Non-pigmented ciliary epithelial cell (primary cell): ENCODE measurements around the gene ZEB2.

ENCODE experiments used
- DNase-seq: peaks from one replicate; pipeline ENCODE4 v3.0.0-alpha.2; 2010; ENCODE audit warnings: low read depth

ZEB2 gene

GRCh38 chr2:144528108-144528507 is 8.2 kb upstream of the ZEB2 start:
- no peak for DNase-seq

- no peak for DNase-seq
Observed at GRCh38 chr2:144526831-144527230, 6.9 kb upstream of the ZEB2 start.

GRCh38 chr2:144524118-144525009 is 4.4 kb upstream of the ZEB2 start:
- no peak for DNase-seq

GRCh38 chr2:144523596-144524117 is 3.7 kb upstream of the ZEB2 start:
- no peak for DNase-seq

GRCh38 chr2:144522897-144523595 is 3.1 kb upstream of the ZEB2 start:
- DNase-seq = no peak

- DNase-seq = no peak
Observed at GRCh38 chr2:144522176-144522896, 2.4 kb upstream of the ZEB2 start.

GRCh38 chr2:144521686-144522085 is 1.8 kb upstream of the ZEB2 start:
- no peak for DNase-seq

- DNase-seq = no peak
Observed at GRCh38 chr2:144520756-144521487, 1.0 kb upstream of the ZEB2 start.

- DNase-seq = no peak
Observed at GRCh38 chr2:144519597-144519933, 354 bp downstream of the ZEB2 start.

- no peak for DNase-seq
Observed at GRCh38 chr2:144518748-144519596, 947 bp downstream of the ZEB2 start.

- no peak for DNase-seq
Observed at GRCh38 chr2:144517866-144518747, 1.8 kb downstream of the ZEB2 start.

- DNase-seq = peak; percentile 92
Observed at GRCh38 chr2:144516981-144517865, 2.7 kb downstream of the ZEB2 start.

GRCh38 chr2:144516411-144516980 is 3.4 kb downstream of the ZEB2 start:
- no peak for DNase-seq

- DNase-seq = no peak
Observed at GRCh38 chr2:144515696-144516410, 4.1 kb downstream of the ZEB2 start.

GRCh38 chr2:144515099-144515695 is 4.7 kb downstream of the ZEB2 start:
- no peak for DNase-seq

- no peak for DNase-seq
Observed at GRCh38 chr2:144514616-144515091, 5.3 kb downstream of the ZEB2 start.

GRCh38 chr2:144513388-144514101 is 6.4 kb downstream of the ZEB2 start:
- no peak for DNase-seq
